Common myeloid progenitor, CD34-positive (primary cell): ENCODE measurements around the gene POU1F1.
A peak's percentile ranks its signal among the peaks of the same experiment; 100 is the strongest.

ENCODE experiments used
- CTCF ChIA-PET: fragments of 350-600 bp; sonication (Branson Sonifier 250); formaldehyde crosslinking; loops from one replicate; lab custom pipeline; 2021; ENCODE audit warnings: antibody characterized with exemption; lab: Charles Lee
- POLR2A ChIA-PET: fragments of 350-600 bp; sonication (Branson Sonifier 250); formaldehyde crosslinking; loops from one replicate; lab custom pipeline; 2021; ENCODE audit warnings: antibody characterized with exemption; lab: Charles Lee
- DNase-seq, 3 donors: peaks; one replicate each; pipeline versions ENCODE4 v3.0.0 to v3.0.0-alpha.2; 2013
- H3K27ac ChIP-seq, 2 experiments: 1 replicate in 1 of 2; 2 replicates in 1 of 2; pipeline ENCODE4 v1.7.0; 2013; ENCODE audit warnings: inconsistent platforms in 2 of 2, low read length in 2 of 2, mild to moderate bottlenecking in 2 of 2, low read depth in 1 of 2, moderate library complexity in 1 of 2; ENCODE audit not compliant: severe bottlenecking in 2 of 2, insufficient read depth in 1 of 2, poor library complexity in 1 of 2
- H3K27me3 ChIP-seq, 5 experiments: replicated peaks in 2 of 5; 1 replicate in 3 of 5; 2 replicates in 2 of 5; pipeline versions ENCODE4 v1.6.1 to v1.7.0; 2013; ENCODE audit warnings: low read length in 4 of 5, mild to moderate bottlenecking in 2 of 5, moderate library complexity in 2 of 5, inconsistent platforms in 1 of 5; ENCODE audit not compliant: insufficient read depth in 5 of 5, control insufficient read depth in 4 of 5
- H3K36me3 ChIP-seq, 4 experiments: 1 replicate in 2 of 4; 2 replicates in 2 of 4; pipeline versions ENCODE4 v1.6.1 to v1.7.0; 2013; ENCODE audit warnings: low read length in 3 of 4, control low read depth in 1 of 4, mild to moderate bottlenecking in 1 of 4; ENCODE audit not compliant: control insufficient read depth in 4 of 4, insufficient read depth in 4 of 4
- H3K4me1 ChIP-seq, 4 experiments: 1 replicate in 3 of 4; 2 replicates in 1 of 4; pipeline versions ENCODE4 v1.6.1 to v1.7.1; 2013; ENCODE audit warnings: low read length in 3 of 4, mild to moderate bottlenecking in 3 of 4, control low read depth in 1 of 4, inconsistent platforms in 1 of 4, moderate library complexity in 1 of 4; ENCODE audit not compliant: control insufficient read depth in 4 of 4, insufficient read depth in 4 of 4; ENCODE audit errors: control extremely low read depth in 1 of 4
- H3K4me3 ChIP-seq, 7 experiments: 1 replicate in 4 of 7; 2 replicates in 3 of 7; pipeline versions ENCODE4 v1.5.1 to v1.7.0; 2013; ENCODE audit warnings: mild to moderate bottlenecking in 7 of 7, low read length in 6 of 7, moderate library complexity in 6 of 7, inconsistent platforms in 2 of 7, low read depth in 2 of 7, control low read depth in 1 of 7; ENCODE audit not compliant: insufficient read depth in 4 of 7, control insufficient read depth in 1 of 7; ENCODE audit errors: extremely low read depth in 1 of 7
- H3K9me3 ChIP-seq, 5 experiments: 1 replicate in 4 of 5; 2 replicates in 1 of 5; pipeline versions ENCODE4 v1.6.1 to v1.7.1; 2013; ENCODE audit warnings: low read length in 4 of 5, mild to moderate bottlenecking in 2 of 5, inconsistent platforms in 1 of 5, low read depth in 1 of 5, moderate library complexity in 1 of 5; ENCODE audit not compliant: control insufficient read depth in 4 of 5, insufficient read depth in 2 of 5; ENCODE audit errors: control extremely low read depth in 1 of 5
- WGBS: methylation state at CpG from one replicate; pipeline ENCODE4 v1.1.5; 2013; ENCODE audit not compliant: insufficient coverage; 5-methylcytosine and 5-hydroxymethylcytosine counted together

POU1F1 gene

GRCh38 chr3:87272718-87273341 is 3.6 kb downstream of the POU1F1 start:
- ChIA-PET CTCF (interaction anchor here (0.7 to 3.8 kb wide), 3 partner anchors 9 to 52 kb away, joined by 3 to 33 read pairs (median 4); no protein-coding TSS in a partner anchor), POLR2A (no interaction called here)
- H3K4me1 ChIP-seq, result peaks cover 3 to 42% (median 27%) of the 10 kb centered on the region in 4 experiments
- H3K27ac ChIP-seq, result no peak overlapping the region
- H3K4me3 ChIP-seq, result no peak overlapping the region
- WGBS, result no CpG with 5 or more reads among the region's 4 CpGs
- DNase-seq, result no peak
- H3K27me3 ChIP-seq, result no peaks in the 10 kb centered on the region
- H3K9me3 ChIP-seq, result no peaks in the 10 kb centered on the region
- no peaks in the 10 kb centered on the region for H3K36me3 ChIP-seq

DNA sequence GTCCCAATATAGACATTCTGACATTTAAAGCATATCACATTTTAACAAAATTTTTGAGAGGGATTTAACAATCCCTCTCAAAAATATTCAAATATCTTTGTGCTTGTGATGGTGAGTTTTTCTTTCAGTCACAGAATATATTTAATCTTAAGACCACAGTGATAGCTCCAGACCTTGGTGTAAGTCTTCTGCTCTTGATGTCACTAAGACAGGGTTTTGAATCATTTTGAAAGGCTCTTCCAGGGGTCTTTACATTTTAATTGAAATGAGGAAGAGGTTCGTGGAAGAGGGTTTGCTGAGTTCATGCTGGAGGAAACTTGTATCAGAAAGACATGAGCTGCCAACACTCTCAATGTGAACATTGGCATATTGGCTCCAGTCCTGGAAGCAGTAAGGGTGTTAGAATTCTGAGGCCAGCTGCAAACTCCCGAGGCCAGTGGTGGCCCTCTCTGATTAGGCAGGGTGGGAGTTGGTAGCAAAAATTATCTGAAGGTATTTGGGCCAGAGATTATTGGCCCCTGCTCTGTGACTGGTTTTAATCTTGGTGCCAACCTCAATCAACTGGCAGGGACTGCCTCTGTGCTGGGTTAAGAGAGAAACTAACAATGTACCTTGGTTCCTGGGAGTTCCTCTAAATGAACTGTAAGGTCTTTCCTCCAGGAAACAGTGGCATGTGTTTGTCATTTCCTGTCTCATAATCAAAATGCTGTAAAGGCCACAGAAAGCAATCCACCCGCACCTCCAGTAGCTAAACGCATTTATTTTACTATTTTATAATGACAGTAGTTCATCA is 5.3 kb downstream of the POU1F1 start:
- WGBS, result 0% methylated on average over 2 of the region's 4 CpGs
- POLR2A ChIA-PET, result interaction anchor here (0.6 kb wide), 2 partner anchors 38 to 66 kb away, joined by 5 to 8 read pairs; no protein-coding TSS in a partner anchor

DNA sequence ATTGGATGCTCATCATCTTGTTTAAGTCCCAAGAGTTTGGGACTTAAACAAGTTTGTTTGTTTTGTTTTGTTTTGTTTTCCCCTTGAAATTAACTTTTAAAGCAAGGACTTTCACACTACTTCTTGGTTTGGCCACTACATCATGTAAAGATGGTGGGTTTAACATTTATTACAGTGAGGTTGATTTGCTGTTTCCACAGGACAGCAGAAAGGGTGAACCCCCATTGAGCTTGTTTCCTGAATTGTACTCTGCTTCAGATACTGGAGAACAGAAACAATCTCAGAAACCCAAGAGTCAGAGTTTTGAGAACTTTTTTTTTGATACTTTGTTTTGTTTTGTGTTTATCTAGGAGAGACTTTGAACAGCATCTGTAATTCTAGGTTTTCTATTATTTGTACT is 6.7 kb downstream of the POU1F1 start:
- no peak for DNase-seq
- H3K36me3 ChIP-seq, result no peaks in the 10 kb centered on the region
- ChIA-PET POLR2A (no interaction called here), CTCF (interaction anchor here (0.9 to 3.8 kb wide), 4 partner anchors 9 to 80 kb away, joined by 3 to 33 read pairs (median 3); no protein-coding TSS in a partner anchor)
- no peaks in the 10 kb centered on the region for H3K27me3 ChIP-seq
- H3K4me1 ChIP-seq, result peaks cover 3 to 45% (median 27%) of the 10 kb centered on the region in 4 experiments
- no peak overlapping the region for H3K4me3 ChIP-seq
- no peak overlapping the region for H3K27ac ChIP-seq
- no peaks in the 10 kb centered on the region for H3K9me3 ChIP-seq

More for the DNA sequence above, 5.3 kb downstream of the POU1F1 start:
- DNase-seq, result peak; percentile 66 to 89 (median 82)
- CTCF ChIA-PET, result interaction anchor here (0.7 to 3.8 kb wide), 6 partner anchors 9 to 732 kb away, joined by 3 to 33 read pairs (median 3); no protein-coding TSS in a partner anchor
- Histone ChIP-seq H3K27ac (peak overlapping the region; percentile 23 to 74), H3K4me3 (peak overlapping the region in 4 of 7 experiments; percentile 28 to 49 (median 38)), H3K36me3 (no peaks in the 10 kb centered on the region), H3K9me3 (no peaks in the 10 kb centered on the region), H3K27me3 (no peaks in the 10 kb centered on the region), H3K4me1 (peaks cover 3 to 45% (median 27%) of the 10 kb centered on the region in 4 experiments)

- CTCF ChIA-PET, result interaction anchor here (0.6 kb wide), 1 partner anchor 9 kb away, joined by 4 read pairs; no protein-coding TSS in a partner anchor
- no peaks in the 10 kb centered on the region for H3K9me3 ChIP-seq
- H3K4me1 ChIP-seq, result peaks cover 3 to 45% (median 27%) of the 10 kb centered on the region in 4 experiments
- POLR2A ChIA-PET, result no interaction called here
- no peak overlapping the region for H3K27ac ChIP-seq
- DNase-seq, result no peak
- H3K4me3 ChIP-seq, result no peak overlapping the region
- WGBS, result 87% methylated on average over 3 of the region's 4 CpGs
- H3K36me3 ChIP-seq, result no peaks in the 10 kb centered on the region
- no peaks in the 10 kb centered on the region for H3K27me3 ChIP-seq
Observed at GRCh38 chr3:87268646-87269211, 7.7 kb downstream of the POU1F1 start.

- H3K27ac ChIP-seq, result no peak overlapping the region
- no peaks in the 10 kb centered on the region for H3K9me3 ChIP-seq
- DNase-seq, result peak in 2 of 3 donors; percentile 31 to 42
- 48% methylated on average over 2 of the region's 8 CpGs for WGBS
- no peaks in the 10 kb centered on the region for H3K27me3 ChIP-seq
- no peaks in the 10 kb centered on the region for H3K36me3 ChIP-seq
- POLR2A ChIA-PET, result no interaction called here
- CTCF ChIA-PET, result no interaction called here
- no peak overlapping the region for H3K4me3 ChIP-seq
- H3K4me1 ChIP-seq, result peaks cover 3 to 45% (median 27%) of the 10 kb centered on the region in 4 experiments
Observed at GRCh38 chr3:87267953-87268645, 8.3 kb downstream of the POU1F1 start.

GRCh38 chr3:87261925-87262324 is 14.5 kb downstream of the POU1F1 start:
- H3K4me1 ChIP-seq, result peaks cover 0 to 2% (median 0%) of the 10 kb centered on the region in 4 experiments
- no peak overlapping the region for H3K4me3 ChIP-seq
- H3K9me3 ChIP-seq, result no peaks in the 10 kb centered on the region
- ChIA-PET POLR2A (interaction anchor here (0.7 kb wide), 1 partner anchor 24 kb away, joined by 3 read pairs; no protein-coding TSS in a partner anchor), CTCF (interaction anchor here (0.7 to 3.8 kb wide), 12 partner anchors 9 to 790 kb away, joined by 3 to 33 read pairs (median 5); no protein-coding TSS in a partner anchor)
- 75% methylated on average over 2 of the region's 2 CpGs for WGBS
- no peak for DNase-seq
- no peaks in the 10 kb centered on the region for H3K27me3 ChIP-seq
- H3K27ac ChIP-seq, result no peak overlapping the region
- H3K36me3 ChIP-seq, result no peaks in the 10 kb centered on the region
